PFSK-1 (cell line): ENCODE measurements around the gene HSPB1.

Source experiments
- POLR2AphosphoS5 ChIP-seq: IDR thresholded peaks from 2 replicates; pipeline ENCODE4 v1.6.1; 2012; ENCODE audit warnings: low read depth, mild to moderate bottlenecking, control low read depth, low read length, moderate library complexity
- TF ChIP-seq, protein P1 (sequence below), 2 experiments: IDR thresholded peaks; 2 replicates each; pipeline versions ENCODE4 v1.6.1 to v1.8.0; 2011 to 2012; ENCODE audit warnings: low read depth in 2 of 2, low read length in 2 of 2, control low read depth in 1 of 2, inconsistent platforms in 1 of 2, mild to moderate bottlenecking in 1 of 2, moderate library complexity in 1 of 2; ENCODE audit not compliant: insufficient read depth in 1 of 2

GRCh38 chr7:76316984-76317781 is 14.7 kb downstream of the HSPB1 start:
- TF ChIP-seq, protein P1, sequence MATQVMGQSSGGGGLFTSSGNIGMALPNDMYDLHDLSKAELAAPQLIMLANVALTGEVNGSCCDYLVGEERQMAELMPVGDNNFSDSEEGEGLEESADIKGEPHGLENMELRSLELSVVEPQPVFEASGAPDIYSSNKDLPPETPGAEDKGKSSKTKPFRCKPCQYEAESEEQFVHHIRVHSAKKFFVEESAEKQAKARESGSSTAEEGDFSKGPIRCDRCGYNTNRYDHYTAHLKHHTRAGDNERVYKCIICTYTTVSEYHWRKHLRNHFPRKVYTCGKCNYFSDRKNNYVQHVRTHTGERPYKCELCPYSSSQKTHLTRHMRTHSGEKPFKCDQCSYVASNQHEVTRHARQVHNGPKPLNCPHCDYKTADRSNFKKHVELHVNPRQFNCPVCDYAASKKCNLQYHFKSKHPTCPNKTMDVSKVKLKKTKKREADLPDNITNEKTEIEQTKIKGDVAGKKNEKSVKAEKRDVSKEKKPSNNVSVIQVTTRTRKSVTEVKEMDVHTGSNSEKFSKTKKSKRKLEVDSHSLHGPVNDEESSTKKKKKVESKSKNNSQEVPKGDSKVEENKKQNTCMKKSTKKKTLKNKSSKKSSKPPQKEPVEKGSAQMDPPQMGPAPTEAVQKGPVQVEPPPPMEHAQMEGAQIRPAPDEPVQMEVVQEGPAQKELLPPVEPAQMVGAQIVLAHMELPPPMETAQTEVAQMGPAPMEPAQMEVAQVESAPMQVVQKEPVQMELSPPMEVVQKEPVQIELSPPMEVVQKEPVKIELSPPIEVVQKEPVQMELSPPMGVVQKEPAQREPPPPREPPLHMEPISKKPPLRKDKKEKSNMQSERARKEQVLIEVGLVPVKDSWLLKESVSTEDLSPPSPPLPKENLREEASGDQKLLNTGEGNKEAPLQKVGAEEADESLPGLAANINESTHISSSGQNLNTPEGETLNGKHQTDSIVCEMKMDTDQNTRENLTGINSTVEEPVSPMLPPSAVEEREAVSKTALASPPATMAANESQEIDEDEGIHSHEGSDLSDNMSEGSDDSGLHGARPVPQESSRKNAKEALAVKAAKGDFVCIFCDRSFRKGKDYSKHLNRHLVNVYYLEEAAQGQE (IDR thresholded peaks at IDR 0.05; ENCODE audit: insufficient read depth in 1 of 2, low read depth in 2 of 2, low read length in 2 of 2), result no peak
- no peak for TF ChIP-seq POLR2AphosphoS5
